ENCODE data around the gene TBC1D23.

- no peak for TF ChIP-seq CTCF (IDR thresholded peaks at IDR 0.05 in 8 of 11, conservative IDR thresholded peaks at IDR 0.05 in 3 of 11)
- TF ChIP-seq POLR2AphosphoS5 (IDR thresholded peaks at IDR 0.05) = no peak
- no peak for TF ChIP-seq POLR2A (IDR thresholded peaks at IDR 0.05)
Measured at GRCh38 chr3:100265016-100265415, 4.2 kb downstream of the TBC1D23 start.
